ENCODE results near the gene COX4I1. TPM values are rescaled to one million over a fixed set of nuclear protein-coding genes. Genes with fewer than 3 reads are reported as not detected.
"Not testable (repeated sequence)": the region's sequence is repeated elsewhere in the genome, so short reads cannot be mapped to it uniquely, and the experiment has no call there.

Gene COX4I1
- total RNA-seq, 1 donor from 2014 or later: 571 TPM

- no peak for DNase-seq (ENCODE audit: low spot score)
Measured at GRCh38 chr16:85824161-85825135, 25.0 kb downstream of the COX4I1 start.

- DNase-seq (ENCODE audit: low spot score): no peak
Measured at GRCh38 chr16:85825326-85825725, 25.8 kb downstream of the COX4I1 start.

- DNase-seq (ENCODE audit: low spot score): no peak
Measured at GRCh38 chr16:85826686-85827247, 27.3 kb downstream of the COX4I1 start.

GRCh38 chr16:85828166-85828565, 28.7 kb downstream of the COX4I1 start:
- DNase-seq (ENCODE audit: low spot score): no peak

GRCh38 chr16:85829171-85829719, 29.8 kb downstream of the COX4I1 start:
- DNase-seq (ENCODE audit: low spot score): no peak

GRCh38 chr16:85829751-85830445, 30.4 kb downstream of the COX4I1 start:
- peak; percentile 36 for DNase-seq (ENCODE audit: low spot score)

GRCh38 chr16:85830821-85831220, 31.3 kb downstream of the COX4I1 start:
- no peak for DNase-seq (ENCODE audit: low spot score)

- DNase-seq (ENCODE audit: low spot score): no peak
Measured at GRCh38 chr16:85832570-85833218, 33.2 kb downstream of the COX4I1 start.

- DNase-seq (ENCODE audit: low spot score): no peak
Measured at GRCh38 chr16:85833219-85833920, 33.9 kb downstream of the COX4I1 start.

- no peak for DNase-seq (ENCODE audit: low spot score)
Measured at GRCh38 chr16:85834741-85835140, 35.2 kb downstream of the COX4I1 start.

GRCh38 chr16:85835227-85835751, 35.8 kb downstream of the COX4I1 start:
- no peak for DNase-seq (ENCODE audit: low spot score)

GRCh38 chr16:85835956-85836705, 36.6 kb downstream of the COX4I1 start:
- no peak for DNase-seq (ENCODE audit: low spot score)

- no peak for DNase-seq (ENCODE audit: low spot score)
Measured at GRCh38 chr16:85836706-85837582, 37.4 kb downstream of the COX4I1 start.

GRCh38 chr16:85837654-85838053, 38.2 kb downstream of the COX4I1 start:
- not testable (repeated sequence) for DNase-seq (ENCODE audit: low spot score)

- no peak for DNase-seq (ENCODE audit: low spot score)
Measured at GRCh38 chr16:85838381-85838780, 38.9 kb downstream of the COX4I1 start.

GRCh38 chr16:85838876-85839585, 39.5 kb downstream of the COX4I1 start:
- no peak for DNase-seq (ENCODE audit: low spot score)

- no peak for DNase-seq (ENCODE audit: low spot score)
Measured at GRCh38 chr16:85839681-85840240, 40.3 kb downstream of the COX4I1 start.

GRCh38 chr16:85840395-85840794, 40.9 kb downstream of the COX4I1 start:
- DNase-seq (ENCODE audit: low spot score): no peak

All from mucosa of gallbladder (tissue), 1 donor.